NB4 (cell line): ENCODE results near the gene ZNF581.

Source experiments
- MAX ChIP-seq: IDR thresholded peaks from 2 replicates; pipeline ENCODE4 v1.6.1; 2011; ENCODE audit warnings: low read depth, low read length
- POLR2A ChIP-seq: IDR thresholded peaks from 2 replicates; pipeline ENCODE4 v1.6.1; 2011; ENCODE audit warnings: mild to moderate bottlenecking; ENCODE audit not compliant: insufficient read length; ENCODE audit errors: extremely low read depth
- TF ChIP-seq, protein P1 (sequence below): IDR thresholded peaks from one replicate; pipeline ENCODE4 v1.5.1; 2012; ENCODE audit warnings: low read depth, low read length

- TF ChIP-seq, protein P1, sequence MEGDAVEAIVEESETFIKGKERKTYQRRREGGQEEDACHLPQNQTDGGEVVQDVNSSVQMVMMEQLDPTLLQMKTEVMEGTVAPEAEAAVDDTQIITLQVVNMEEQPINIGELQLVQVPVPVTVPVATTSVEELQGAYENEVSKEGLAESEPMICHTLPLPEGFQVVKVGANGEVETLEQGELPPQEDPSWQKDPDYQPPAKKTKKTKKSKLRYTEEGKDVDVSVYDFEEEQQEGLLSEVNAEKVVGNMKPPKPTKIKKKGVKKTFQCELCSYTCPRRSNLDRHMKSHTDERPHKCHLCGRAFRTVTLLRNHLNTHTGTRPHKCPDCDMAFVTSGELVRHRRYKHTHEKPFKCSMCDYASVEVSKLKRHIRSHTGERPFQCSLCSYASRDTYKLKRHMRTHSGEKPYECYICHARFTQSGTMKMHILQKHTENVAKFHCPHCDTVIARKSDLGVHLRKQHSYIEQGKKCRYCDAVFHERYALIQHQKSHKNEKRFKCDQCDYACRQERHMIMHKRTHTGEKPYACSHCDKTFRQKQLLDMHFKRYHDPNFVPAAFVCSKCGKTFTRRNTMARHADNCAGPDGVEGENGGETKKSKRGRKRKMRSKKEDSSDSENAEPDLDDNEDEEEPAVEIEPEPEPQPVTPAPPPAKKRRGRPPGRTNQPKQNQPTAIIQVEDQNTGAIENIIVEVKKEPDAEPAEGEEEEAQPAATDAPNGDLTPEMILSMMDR: no peak
- TF ChIP-seq MAX: no peak
- no peak for TF ChIP-seq POLR2A
Observed at GRCh38 chr19:55623561-55623960, 19.9 kb upstream of the ZNF581 start.
